Stimulated activated CD8-positive, alpha-beta memory T cell treated with anti-CD3 and anti-CD28 coated beads, Interleukin-15, amount 100 ng/mL, for 48 hours (primary cell): Measurements from ENCODE around the gene EVL.
"Not testable (repeated sequence)": the region's sequence is repeated elsewhere in the genome, so short reads cannot be mapped to it uniquely, and the experiment has no call there.

Experiments
- DNase-seq, 2 donors: peaks; one replicate each; pipeline ENCODE4 v3.0.0-alpha.2; 2020; ENCODE audit warnings: low read depth in 2 of 2

EVL gene

GRCh38 chr14:100065111-100065871, at the start of gene EVL:
TSS of gene EVL (plus strand) at chr14:100065422. CDS start at chr14:100065501, 79 bp downstream.
- DNase-seq, result peak; percentile 79 to 81

- DNase-seq, result no peak
Observed at GRCh38 chr14:100017553-100017952, 47.7 kb upstream of the EVL start.

- no peak for DNase-seq
Observed at GRCh38 chr14:100018054-100018453, 47.2 kb upstream of the EVL start.

GRCh38 chr14:100018482-100018881, 46.7 kb upstream of the EVL start:
- no peak for DNase-seq

- DNase-seq, result no peak
Observed at GRCh38 chr14:100019156-100019744, 46.0 kb upstream of the EVL start.

GRCh38 chr14:100020629-100021028, 44.6 kb upstream of the EVL start:
- DNase-seq, result no peak

GRCh38 chr14:100022772-100023451, 42.3 kb upstream of the EVL start:
- DNase-seq, result no peak

- DNase-seq, result no peak
Observed at GRCh38 chr14:100025111-100025510, 40.1 kb upstream of the EVL start.

- DNase-seq, result no peak
Observed at GRCh38 chr14:100027771-100028490, 37.3 kb upstream of the EVL start.

- DNase-seq, result no peak
Observed at GRCh38 chr14:100028990-100029677, 36.1 kb upstream of the EVL start.

- not testable (repeated sequence) for DNase-seq
Observed at GRCh38 chr14:100030006-100030405, 35.2 kb upstream of the EVL start.

GRCh38 chr14:100030452-100031153, 34.6 kb upstream of the EVL start:
- no peak for DNase-seq

GRCh38 chr14:100031506-100032281, 33.5 kb upstream of the EVL start:
- no peak for DNase-seq

- DNase-seq, result no peak
Observed at GRCh38 chr14:100032738-100033137, 32.5 kb upstream of the EVL start.

- DNase-seq, result no peak
Observed at GRCh38 chr14:100033347-100034075, 31.7 kb upstream of the EVL start.

GRCh38 chr14:100034468-100034867, 30.8 kb upstream of the EVL start:
- no peak for DNase-seq

- DNase-seq, result no peak
Observed at GRCh38 chr14:100034961-100035500, 30.2 kb upstream of the EVL start.

GRCh38 chr14:100035700-100036099, 29.5 kb upstream of the EVL start:
- DNase-seq, result no peak

- no peak for DNase-seq
Observed at GRCh38 chr14:100037353-100037752, 27.9 kb upstream of the EVL start.
